Muscle of arm (tissue), 12 donors: ENCODE measurements around the gene FANCL. TPM values are rescaled to one million over a fixed set of nuclear protein-coding genes. Genes with fewer than 3 reads are reported as not detected.
"Not testable (repeated sequence)": the region's sequence is repeated elsewhere in the genome, so short reads cannot be mapped to it uniquely, and the experiment has no call there.

ENCODE experiments used
- DNase-seq: peaks from one replicate; pipeline ENCODE4 v3.0.0-alpha.2; 2013
- polyA plus RNA-seq, 12 donors: library from polyadenylated mRNA; unstranded; fragments of 120-200 nt; gene quantifications; one replicate each; pipeline ENCODE4 v1.2.1, GENCODE V29; 2013; ENCODE audit not compliant: insufficient read length in 12 of 12

The FANCL gene
- polyA plus RNA-seq, 12 donors, result 16.1 to 38.8 (median 27.8) TPM; not detected in 1

DNA sequence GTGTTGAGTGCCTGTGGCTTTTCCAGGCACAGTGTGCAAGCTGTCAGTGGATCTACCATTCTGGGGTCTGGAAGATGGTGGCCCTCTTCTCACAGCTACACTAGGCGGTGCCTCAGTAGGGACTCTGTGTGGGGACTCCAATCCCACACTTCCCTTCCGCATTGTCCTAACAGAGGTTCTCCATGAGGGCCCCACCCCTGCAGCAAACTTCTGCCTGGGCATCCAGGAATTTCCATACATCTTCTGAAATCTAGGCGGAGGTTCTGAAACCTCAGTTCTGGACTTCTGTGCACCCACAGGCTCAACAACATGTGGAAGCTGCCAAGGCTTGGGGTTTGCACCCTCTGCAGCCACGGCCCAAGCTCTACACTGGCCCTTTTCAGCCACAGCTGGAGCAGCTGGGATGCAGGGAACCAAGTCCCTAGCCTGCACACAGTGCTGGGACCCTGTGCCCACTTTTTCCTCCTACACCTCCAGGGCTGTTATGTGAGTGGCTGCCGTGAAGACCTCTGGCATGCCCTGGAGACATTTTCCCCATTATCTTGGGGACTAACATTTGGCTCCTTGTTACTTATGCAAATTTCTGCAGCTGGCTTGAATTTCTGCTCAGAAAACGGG lies 30.1 kb downstream of the FANCL start:
- DNase-seq, result not testable (repeated sequence)

DNA sequence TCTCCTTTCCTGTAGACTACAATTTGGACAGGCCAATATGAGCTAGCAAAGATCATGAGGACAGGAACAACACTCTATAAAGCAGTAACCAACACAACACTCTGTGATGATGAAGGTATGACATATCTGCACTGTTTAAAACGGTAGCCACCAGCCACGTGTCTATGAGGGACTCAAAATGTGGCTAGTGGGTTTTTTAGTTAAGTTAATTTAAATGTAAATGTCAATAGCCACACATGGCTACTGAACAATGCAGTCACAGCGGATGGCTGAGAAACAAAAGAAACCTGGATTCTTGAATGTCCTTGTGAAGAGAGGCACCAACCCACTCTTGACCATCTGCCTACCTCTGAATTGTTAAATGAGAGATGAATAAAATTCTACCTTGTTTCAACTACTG lies 33.9 kb downstream of the FANCL start:
- DNase-seq, result no peak

DNA sequence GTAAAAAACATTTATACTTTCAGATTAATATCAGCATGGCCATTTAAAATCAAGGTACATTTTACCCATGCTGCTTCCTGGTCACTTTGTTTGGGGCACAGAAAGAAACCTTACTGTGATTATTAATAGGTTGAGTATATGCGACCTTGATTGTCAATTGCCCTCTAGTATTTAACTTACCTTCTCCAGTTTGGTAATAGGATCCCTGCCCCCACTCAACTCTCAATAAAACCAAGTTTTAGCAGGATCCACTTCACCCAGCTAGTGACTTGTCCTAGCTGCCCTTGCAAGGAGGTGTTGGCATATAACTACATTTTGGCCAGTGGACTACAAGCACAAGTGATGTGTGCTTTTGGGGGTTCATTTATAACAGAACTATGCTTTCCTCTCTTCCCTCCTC lies 34.3 kb downstream of the FANCL start:
- no peak for DNase-seq

DNA sequence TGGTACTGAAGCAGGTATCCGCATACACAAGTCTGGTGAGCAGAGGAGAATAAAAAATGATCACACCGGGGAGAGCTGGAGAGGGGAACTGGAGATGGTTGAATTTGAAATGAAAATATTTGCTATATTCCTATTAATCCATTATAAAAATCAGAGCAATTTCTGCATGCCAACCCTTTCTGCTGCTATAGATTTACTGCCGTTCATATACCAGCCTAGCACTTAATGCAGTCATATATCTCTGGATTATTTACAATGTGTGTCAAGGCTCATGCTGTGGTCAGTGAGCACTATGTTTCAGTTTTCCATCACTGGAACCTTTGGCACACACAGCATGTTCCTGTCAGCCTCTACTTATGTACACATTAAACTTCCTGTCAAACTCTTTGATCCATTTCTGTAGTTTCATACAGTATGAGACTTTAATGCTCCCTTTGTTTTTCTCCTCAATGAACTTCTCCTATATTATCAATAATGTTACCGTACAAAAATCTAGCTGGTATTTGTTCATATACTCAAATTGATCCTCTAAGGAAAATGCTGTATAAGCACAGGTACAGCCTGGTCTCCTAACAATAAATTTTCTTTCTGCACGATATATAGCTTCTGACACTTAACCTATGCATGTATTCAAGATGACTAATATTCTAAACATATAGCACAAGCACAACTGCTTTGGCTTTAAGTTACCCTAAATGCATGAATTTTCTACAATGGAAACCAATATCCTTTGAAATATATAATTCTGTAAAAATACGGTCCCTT lies 36.7 kb downstream of the FANCL start:
- DNase-seq, result no peak

DNA sequence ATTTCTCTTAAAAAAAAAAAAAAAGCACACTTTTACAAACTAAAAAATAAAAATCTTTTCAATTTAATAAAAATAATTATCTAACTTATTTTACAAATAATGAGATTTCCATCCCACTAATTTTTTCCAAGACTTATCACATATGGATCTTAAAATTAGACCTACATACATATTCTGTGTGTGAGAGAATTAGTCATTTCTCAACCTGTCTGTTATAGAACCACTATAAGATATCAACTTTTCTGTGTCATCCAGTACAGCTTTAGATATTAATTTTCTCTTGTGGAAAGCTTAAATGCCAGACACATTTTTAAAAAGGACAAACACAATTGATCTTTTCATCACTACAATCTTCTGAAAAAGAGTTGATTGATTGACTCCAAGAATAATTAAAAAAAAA lies 38.1 kb downstream of the FANCL start:
- no peak for DNase-seq

DNA sequence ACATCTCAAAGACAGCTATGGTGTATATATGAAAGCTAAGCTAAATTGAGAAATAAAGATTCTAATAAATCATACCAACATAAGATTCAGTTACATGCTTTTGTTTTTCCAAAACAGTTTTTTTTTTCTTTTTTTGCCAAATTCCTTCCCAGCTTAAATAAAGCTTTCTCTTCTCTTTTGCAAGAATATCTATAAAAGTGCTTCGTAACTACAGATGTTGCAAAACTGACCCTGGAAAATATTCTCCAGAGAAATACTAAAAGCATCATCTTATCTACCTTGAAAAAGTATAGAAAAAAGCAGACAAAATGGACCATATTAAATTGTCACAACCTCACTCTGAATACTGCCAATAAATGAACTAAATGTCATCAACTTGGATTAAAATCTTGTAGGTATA lies 38.7 kb downstream of the FANCL start:
- no peak for DNase-seq

DNA sequence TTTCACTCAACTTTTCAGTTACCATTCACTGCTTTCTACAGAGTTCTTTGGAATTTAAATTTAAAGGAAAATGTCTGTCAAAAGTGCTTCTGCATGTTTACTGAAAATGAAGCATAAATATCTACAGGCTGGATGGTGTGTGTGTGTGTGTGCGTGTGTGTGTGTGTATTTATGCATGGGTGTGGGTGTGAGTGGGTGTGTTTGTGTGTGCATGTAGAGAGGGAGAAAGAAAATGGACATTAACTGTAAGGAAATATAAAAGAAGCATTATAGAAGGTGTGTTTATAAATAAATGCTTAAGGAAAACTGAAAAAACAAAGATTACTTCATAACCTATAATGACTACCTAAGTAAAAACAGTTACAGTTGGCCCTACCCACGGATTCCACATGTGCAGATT lies 43.2 kb downstream of the FANCL start:
- DNase-seq, result no peak

DNA sequence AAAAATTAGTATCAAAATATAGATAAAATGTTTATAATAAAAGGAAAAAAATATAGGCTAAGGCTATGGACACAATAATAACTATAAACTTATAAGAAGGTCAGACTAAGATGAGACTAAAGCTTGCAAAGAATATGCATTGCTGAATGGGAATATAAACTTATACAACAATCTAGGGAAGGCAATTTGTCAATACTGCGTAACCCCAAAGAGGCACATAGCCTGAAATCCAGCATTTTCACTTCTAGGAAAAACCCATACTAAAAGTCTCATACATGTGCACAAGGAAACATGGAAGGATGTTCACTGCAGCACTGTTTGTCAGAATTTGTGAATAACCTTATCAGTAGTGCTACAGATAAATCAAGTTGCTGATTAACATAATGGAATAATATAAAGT lies 45.5 kb downstream of the FANCL start:
- no peak for DNase-seq

DNA sequence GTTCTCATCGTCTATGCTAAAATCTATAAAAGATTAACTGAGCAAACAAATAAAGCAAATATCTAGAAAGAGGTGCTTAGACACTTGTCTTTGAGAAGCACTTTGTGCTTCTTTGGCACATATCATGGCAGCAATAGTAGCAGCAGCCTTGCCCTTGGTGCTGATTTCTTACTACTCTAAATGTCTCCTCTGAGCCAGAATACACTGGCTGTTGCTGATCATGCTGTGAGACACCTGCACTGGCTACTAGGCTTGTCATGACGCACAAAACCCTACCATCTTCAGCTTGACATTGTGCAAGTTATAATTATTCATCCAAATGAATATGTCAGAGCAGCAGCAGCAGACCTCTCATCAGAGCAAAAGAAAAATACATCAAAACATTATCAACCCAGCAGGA lies 46.7 kb downstream of the FANCL start:
- no peak for DNase-seq

DNA sequence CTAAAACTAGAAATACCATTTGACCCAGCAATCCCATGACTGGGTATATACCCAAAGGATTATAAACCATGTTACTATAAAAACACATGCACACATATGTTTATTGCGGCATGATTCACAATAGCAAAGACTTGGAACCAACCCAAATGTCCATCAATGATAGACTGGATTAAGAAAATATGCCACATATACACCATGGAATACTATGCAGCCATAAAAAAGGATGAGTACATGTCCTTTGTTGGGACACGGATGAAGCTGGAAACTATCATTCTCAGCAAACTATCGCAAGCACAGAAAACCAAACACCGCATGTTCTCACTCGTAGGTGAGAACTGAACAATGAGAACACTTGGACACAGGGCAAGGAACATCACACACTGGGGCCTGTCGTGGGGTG lies 54.1 kb downstream of the FANCL start:
- DNase-seq, result not testable (repeated sequence)

DNA sequence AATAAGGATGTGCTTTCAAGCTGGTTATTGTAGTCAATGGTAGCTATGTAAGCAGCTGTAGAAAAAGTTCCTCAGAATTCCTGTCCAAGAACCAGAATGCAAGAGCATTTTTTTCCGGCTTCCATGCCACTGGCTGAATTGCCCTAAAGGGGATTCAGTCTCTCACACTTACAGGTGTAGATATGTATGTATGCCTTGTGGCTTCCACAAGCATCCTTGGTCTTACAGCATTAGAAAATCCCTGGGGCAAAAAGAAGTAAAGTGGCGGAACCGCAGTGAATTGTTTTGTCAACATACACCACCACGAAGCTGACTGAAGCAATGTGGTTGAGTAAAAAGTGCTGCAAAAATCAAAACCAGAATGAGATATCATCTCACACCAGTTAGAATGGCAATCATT lies 54.6 kb downstream of the FANCL start:
- no peak for DNase-seq

DNA sequence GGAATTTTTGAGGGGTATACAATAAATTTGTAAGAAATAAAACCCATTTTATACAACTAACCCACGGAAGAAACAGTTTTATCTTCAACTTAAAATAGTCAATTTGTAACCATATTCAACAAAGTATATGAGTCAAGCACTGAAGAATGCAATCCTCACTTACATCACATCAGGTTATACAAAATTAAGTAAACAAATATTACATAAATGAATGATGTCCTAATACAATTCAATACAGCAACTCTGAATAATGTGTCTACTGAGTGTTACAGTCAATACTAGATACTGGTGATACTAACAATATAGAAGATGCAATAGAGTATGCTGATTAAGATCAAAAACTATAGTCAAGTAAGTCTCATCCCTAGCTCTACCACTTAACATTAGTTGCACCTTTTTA lies 58.6 kb downstream of the FANCL start:
- no peak for DNase-seq

DNA sequence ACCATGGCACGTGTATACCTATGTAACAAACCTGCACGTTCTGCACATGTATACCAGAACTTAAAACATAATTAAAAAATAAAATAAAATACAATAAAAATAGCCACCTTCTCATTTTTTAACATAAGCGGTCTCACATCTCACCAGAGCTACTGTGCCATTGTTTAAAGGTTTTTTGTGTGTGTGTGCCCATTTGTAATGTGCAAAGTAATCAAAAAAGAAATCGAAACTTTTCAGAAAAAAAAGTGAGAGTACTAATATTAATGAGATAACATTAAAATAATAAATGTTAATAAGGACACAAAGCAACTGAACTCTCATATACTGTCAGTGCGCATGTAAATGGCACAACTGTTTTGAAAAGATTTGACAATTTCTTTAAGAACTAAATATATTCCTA lies 60.5 kb downstream of the FANCL start:
- no peak for DNase-seq

DNA sequence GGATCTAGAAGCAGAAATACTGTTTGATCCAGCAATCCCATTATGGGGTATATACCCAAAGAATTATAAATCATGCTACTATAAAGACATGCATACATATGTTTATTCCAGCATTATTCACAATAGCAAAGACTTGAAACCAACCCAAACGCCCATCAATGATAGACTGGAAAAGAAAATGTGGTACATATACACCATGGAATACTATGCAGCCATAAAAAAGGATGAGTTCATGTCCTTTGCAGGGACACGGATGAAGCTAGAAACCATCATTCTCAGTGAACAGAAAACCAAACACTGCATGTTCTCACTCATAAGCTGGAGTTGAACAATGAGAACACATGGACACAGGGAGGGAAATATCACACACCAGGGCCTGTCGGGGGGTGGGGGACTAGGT lies 61.0 kb downstream of the FANCL start:
- DNase-seq, result not testable (repeated sequence)

DNA sequence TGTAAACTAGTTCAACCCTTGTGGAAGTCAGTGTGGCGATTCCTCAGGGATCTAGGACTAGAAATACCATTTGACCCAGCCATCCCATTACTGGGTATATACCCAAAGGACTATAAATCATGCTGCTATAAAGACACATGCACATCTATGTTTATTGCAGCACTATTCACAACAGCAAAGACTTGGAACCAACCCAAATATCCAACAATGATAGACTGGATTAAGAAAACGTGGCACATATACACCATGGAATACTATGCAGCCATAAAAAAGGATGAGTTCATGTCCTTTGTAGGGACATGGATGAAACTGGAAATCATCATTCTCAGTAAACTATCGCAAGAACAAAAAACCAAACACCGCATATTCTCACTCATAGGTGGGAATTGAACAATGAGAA lies 63.9 kb downstream of the FANCL start:
- not testable (repeated sequence) for DNase-seq

DNA sequence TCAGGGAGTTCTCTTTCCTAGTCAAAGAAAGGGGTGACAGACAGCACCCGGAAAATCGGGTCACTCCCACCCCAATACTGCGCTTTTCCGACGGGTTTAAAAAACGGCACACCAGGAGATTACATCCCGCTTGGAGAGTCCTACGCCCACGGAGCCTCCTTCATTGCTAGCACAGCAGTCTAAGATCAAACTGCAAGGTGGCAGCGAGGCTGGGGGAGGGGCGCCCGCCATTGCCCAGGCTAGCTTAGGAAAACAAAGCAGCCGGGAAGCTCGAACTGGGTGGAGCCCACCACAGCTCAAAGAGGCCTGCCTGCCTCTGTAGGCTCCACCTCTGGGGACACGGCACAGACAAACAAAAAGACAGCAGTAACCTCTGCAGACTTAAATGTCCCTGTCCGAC lies 69.3 kb downstream of the FANCL start:
- DNase-seq, result not testable (repeated sequence)

DNA sequence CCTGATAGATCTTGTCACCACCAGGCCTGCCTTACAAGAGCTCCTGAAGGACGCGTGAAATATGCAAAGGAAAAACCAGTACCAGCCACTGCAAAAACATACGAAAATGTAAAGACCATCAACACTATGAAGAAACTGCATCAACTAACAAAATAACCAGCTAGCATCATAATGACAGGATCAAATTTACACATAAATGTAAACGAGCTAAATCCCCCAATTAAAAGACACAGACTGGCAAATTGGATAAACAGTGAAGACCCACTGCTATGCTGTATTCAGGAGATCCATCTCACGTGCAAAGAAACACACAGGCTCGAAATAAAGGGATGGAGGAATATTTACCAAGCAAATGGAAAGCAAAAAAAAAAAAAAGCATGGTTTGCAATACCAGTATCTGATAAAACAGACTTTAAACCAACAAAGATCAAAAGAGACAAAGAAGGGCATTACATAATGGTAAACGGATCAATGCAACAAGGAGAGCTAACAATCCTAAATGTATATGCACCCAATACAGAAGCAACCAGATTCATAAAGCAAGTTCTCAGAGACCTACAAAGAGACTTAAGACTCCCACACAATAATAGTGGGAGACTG lies 70.7 kb downstream of the FANCL start:
- not testable (repeated sequence) for DNase-seq

DNA sequence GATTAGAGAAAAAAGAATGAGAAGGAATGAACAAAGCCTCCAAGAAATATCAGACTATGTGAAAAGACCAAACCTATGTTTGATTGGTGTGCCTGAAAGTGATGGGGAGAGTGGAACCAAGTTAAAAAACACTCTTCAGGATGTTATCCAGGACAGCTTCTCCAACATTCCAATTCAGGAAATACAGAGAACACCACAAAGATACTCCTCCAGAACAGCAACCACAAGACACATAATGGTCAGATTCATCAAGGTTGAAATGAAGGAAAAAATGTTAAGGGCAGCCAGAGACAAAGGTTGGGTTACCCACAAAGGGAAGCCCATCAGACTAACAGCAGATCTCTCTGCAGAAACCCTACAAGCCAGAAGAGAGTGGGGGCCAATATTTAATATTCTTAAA lies 71.3 kb downstream of the FANCL start:
- DNase-seq, result not testable (repeated sequence)

DNA sequence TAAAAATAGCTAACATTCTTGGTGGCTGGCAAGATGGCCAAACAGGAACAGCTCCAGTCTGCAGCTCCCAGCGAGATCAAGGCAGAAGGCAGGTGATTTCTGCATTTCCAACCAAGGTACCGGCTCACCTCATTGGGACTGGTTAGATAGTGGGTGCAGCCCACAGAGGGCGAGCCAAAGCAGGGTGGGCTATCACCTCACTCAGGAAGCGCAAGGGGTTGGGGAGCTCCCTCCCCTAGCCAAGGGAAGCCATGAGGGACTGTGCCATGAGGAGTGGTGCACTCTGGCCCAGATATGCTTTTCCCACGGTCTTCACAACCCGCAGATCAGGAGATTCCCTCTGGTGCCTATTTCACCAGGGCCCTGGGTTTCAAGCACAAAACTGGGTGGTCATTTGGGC lies 73.0 kb downstream of the FANCL start:
- DNase-seq, result not testable (repeated sequence)

DNA sequence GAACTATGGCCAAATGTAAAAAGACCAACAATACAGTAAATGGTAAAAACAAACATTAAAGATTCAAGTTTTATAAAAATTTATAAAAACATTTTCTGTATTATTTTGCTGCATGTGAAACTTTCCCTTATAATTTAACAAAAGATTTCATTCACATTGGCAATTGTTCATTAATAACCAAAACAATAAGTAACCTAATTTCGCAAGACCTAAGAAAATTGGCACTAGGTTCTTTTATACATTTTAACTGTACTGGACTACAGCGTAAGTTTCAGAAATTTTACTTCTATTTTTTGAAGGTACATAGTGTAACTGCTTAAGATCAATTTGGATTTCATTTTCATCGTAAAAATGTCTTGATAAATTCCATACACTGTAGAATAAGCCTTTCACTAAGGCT lies 77.2 kb downstream of the FANCL start:
- DNase-seq, result no peak

DNA sequence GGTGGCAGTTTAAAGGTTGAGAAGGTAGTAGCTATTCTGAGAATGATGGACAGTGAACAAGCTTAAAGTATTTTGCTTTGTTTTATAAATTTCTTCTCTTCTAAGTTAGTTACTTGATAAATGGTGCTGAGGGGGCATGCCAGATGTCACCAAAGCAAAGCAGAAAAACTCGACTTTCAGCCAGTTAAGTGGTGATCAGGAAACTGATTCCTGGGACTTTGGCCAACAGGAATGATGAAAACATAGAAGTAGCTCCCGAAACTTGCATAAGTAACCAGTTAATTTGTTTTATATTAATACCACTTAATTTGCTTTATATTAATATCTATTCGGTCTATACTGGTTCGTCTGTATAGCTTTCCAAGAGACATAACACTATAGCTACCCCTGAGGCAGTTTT lies 82.6 kb downstream of the FANCL start:
- no peak for DNase-seq

DNA sequence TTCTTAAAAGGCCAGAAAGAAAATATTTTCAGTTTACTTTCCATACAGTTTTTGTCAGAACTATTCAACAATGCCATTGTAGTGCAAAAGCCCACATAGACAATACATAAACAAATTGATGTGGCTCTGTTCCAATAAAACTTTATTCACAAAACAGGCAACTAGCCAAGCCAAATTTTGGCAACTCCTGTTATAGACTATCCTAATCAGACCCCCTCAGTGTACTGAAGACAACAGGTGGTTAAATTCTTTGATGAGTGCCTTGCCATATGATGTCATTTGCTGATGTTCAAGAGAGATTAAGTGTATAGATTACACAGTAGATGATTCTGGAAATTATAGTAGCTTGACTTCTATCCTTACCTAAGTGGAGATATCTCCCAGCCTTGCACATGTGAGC lies 83.4 kb downstream of the FANCL start:
- DNase-seq, result no peak

DNA sequence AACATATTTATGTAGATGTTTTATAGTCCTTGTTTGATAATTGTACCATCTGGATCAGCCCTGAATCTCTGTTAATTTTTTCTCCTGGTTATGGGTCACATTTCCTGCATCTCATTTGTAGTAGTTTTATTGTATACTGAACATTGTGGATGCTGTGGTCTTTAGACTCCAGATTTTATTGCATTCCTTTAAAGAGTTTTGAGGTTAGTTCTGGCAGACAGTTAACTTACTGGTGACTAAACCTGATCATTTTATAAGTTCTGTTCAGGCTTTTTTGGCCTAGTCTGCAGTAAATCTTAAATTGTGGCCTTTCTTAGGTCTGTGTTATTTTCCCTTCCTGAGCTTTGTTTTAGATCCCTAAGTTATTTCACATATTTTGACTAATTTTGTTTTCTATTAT lies 84.3 kb downstream of the FANCL start:
- no peak for DNase-seq
